Natural killer cell (primary cell): ENCODE results near the gene ANKRD13D. TPM values are rescaled to one million over a fixed set of nuclear protein-coding genes. Genes with fewer than 3 reads are reported as not detected.

ENCODE experiments used
- ATAC-seq, 3 donors: fragments of 150-1000 bp in 2 of 3; fragments of 200-7000 bp in 1 of 3; cut with Tn5 transposase; 1 replicate in 1 of 3; 2 replicates in 2 of 3; pipeline ENCODE4 v1.10.0; 2021; ENCODE audit warnings: mild to moderate bottlenecking in 2 of 3, moderate library complexity in 2 of 3
- DNase-seq, 2 donors: peaks; one replicate each; pipeline versions ENCODE4 v3.0.0 to v3.0.0-alpha.2; 2013 to 2021; ENCODE audit warnings: mixed read lengths in 1 of 2
- H3K27ac ChIP-seq: one replicate; pipeline ENCODE4 v1.5.1; 2013; ENCODE audit warnings: mild to moderate bottlenecking, low read length
- H3K27me3 ChIP-seq: one replicate; pipeline ENCODE4 v1.6.1; 2013; ENCODE audit warnings: low read length; ENCODE audit not compliant: control insufficient read depth, insufficient read depth
- H3K36me3 ChIP-seq: one replicate; pipeline ENCODE4 v1.6.1; 2013; ENCODE audit warnings: low read length; ENCODE audit not compliant: control insufficient read depth, insufficient read depth
- H3K4me1 ChIP-seq: one replicate; pipeline ENCODE4 v1.6.1; 2013; ENCODE audit warnings: low read length; ENCODE audit not compliant: control insufficient read depth, insufficient read depth
- H3K4me3 ChIP-seq: one replicate; pipeline ENCODE4 v1.5.1; 2013; ENCODE audit warnings: low read length
- H3K9me3 ChIP-seq: one replicate; pipeline ENCODE4 v1.6.1; 2013; ENCODE audit warnings: low read length; ENCODE audit not compliant: control insufficient read depth, insufficient read depth
- H3K27ac Mint-ChIP-seq, 2 donors: one replicate each; pipeline ENCODE4 v1.8.0; 2022; ENCODE audit warnings: mild to moderate bottlenecking in 2 of 2, mixed read lengths in 2 of 2, moderate library complexity in 1 of 2
- H3K27me3 Mint-ChIP-seq, 2 donors: one replicate each; pipeline ENCODE4 v1.8.0; 2022; ENCODE audit warnings: low read depth in 2 of 2, mixed read lengths in 2 of 2
- H3K36me3 Mint-ChIP-seq: one replicate; pipeline ENCODE4 v1.8.0; 2022; ENCODE audit warnings: mixed read lengths
- H3K4me1 Mint-ChIP-seq, 2 donors: one replicate each; pipeline ENCODE4 v1.8.0; 2022; ENCODE audit warnings: mixed read lengths in 2 of 2
- H3K4me3 Mint-ChIP-seq: one replicate; pipeline ENCODE4 v1.8.0; 2022; ENCODE audit warnings: mild to moderate bottlenecking, moderate library complexity, mixed read lengths
- H3K9me3 Mint-ChIP-seq, 2 donors: one replicate each; pipeline ENCODE4 v1.8.0; 2022; ENCODE audit warnings: mixed read lengths in 2 of 2
- WGBS: methylation state at CpG from one replicate; pipeline ENCODE4 v1.1.7; 2013; ENCODE audit warnings: missing lambda C conversion rate; ENCODE audit not compliant: insufficient coverage; 5-methylcytosine and 5-hydroxymethylcytosine counted together
- intact Hi-C: fragments of 100-400 bp; cut with micrococcal nuclease; formaldehyde crosslinking; loops from one replicate; pipeline ENCODE4 v1.14.2; 2022
- total RNA-seq, 4 donors: library from RNA; stranded (reverse); fragments of 120-200 nt in 1 of 4; gene quantifications; one replicate each; pipeline versions ENCODE4 v1.2.3 to v1.2.4, GENCODE V29; 2013 to 2022
- TF ChIP-seq, protein P1 (sequence below): fragments of 200-600 bp; IDR thresholded peaks from one replicate; pipeline ENCODE4 v1.8.0; 2022; ENCODE audit warnings: antibody characterized with exemption

Gene ANKRD13D
- total RNA-seq, 3 donors from 2014 or later (not counting 1 experiment from before 2014, with no cell fraction given): 212 to 316 (median 231) TPM

DNA sequence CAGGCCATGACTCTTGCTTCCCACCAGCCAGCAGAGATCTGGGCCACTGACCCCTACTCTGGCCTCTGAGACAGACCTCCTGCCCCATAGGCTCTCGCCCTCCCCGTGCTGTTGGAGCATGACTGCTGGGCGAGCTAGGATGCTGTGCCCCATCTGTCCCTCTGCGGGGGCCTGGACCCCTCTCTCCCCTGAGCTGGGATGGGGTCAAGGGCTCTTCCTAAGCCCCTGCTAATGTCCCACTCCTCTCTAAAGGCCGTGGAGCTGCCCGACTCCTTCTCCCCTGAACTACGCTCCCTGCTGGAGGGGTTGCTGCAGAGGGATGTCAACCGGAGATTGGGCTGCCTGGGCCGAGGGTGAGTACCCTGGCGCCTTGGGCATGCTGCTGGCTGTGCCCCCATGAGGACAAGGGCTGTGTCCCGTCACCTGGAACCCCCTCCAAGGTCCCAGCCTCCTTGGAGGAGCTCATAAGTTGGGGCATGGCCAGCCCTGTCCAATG, 6.2 kb upstream of the ANKRD13D start:
- 93% methylated on average over 11 of the region's 11 CpGs for WGBS
- H3K9me3 Mint-ChIP-seq: no peaks in the 10 kb centered on the region
- Histone ChIP-seq H3K27ac (peak overlapping the region; percentile 9), H3K4me3 (no peak overlapping the region), H3K9me3 (no peaks in the 10 kb centered on the region), H3K27me3 (no peaks in the 10 kb centered on the region), H3K4me1 (peaks cover 100% of the 10 kb centered on the region), H3K36me3 (peaks cover 89% of the 10 kb centered on the region)
- H3K4me1 Mint-ChIP-seq: peaks cover 35 to 50% of the 10 kb centered on the region in 2 donors
- no peak overlapping the region for H3K4me3 Mint-ChIP-seq
- no peaks in the 10 kb centered on the region for H3K27me3 Mint-ChIP-seq
- ATAC-seq: no peak
- peak overlapping the region in 1 of 2 donors; percentile 68 for H3K27ac Mint-ChIP-seq
- DNase-seq: no peak
- intact Hi-C loops: no loop called here
- no peaks in the 10 kb centered on the region for H3K36me3 Mint-ChIP-seq
- TF ChIP-seq, protein P1, sequence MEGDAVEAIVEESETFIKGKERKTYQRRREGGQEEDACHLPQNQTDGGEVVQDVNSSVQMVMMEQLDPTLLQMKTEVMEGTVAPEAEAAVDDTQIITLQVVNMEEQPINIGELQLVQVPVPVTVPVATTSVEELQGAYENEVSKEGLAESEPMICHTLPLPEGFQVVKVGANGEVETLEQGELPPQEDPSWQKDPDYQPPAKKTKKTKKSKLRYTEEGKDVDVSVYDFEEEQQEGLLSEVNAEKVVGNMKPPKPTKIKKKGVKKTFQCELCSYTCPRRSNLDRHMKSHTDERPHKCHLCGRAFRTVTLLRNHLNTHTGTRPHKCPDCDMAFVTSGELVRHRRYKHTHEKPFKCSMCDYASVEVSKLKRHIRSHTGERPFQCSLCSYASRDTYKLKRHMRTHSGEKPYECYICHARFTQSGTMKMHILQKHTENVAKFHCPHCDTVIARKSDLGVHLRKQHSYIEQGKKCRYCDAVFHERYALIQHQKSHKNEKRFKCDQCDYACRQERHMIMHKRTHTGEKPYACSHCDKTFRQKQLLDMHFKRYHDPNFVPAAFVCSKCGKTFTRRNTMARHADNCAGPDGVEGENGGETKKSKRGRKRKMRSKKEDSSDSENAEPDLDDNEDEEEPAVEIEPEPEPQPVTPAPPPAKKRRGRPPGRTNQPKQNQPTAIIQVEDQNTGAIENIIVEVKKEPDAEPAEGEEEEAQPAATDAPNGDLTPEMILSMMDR: no peak

DNA sequence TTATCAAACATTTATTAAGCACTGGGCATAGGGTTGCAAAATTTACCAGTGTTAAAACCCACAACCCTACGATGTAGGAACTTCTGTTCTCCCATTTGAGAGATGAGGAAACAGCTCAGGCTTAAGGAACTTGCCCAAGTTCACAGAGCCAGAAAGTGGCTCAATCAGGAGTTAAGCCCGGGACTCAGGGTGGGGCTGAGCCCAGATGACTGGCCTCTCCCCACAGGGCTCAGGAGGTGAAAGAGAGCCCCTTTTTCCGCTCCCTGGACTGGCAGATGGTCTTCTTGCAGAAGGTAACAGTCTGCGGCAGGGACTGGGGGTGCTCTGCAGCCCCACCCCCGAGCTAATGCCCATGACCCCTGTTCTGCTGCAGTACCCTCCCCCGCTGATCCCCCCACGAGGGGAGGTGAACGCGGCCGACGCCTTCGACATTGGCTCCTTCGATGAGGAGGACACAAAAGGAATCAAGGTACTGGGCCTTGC, 5.6 kb upstream of the ANKRD13D start:
- peaks cover 37 to 52% of the 10 kb centered on the region in 2 donors for H3K4me1 Mint-ChIP-seq
- TF ChIP-seq, protein P1: no peak
- peaks cover 99% of the 10 kb centered on the region for H3K4me1 ChIP-seq
- no peaks in the 10 kb centered on the region for H3K27me3 ChIP-seq
- H3K9me3 Mint-ChIP-seq: no peaks in the 10 kb centered on the region
- intact Hi-C loops: no loop called here
- peaks cover 83% of the 10 kb centered on the region for H3K36me3 ChIP-seq
- peak overlapping the region; percentile 27 to 68 for H3K27ac Mint-ChIP-seq
- H3K4me3 Mint-ChIP-seq: no peak overlapping the region
- 86% methylated on average over 13 of the region's 13 CpGs for WGBS
- DNase-seq: no peak
- no peak for ATAC-seq
- no peak overlapping the region for H3K4me3 ChIP-seq
- no peaks in the 10 kb centered on the region for H3K27me3 Mint-ChIP-seq
- H3K27ac ChIP-seq: peak overlapping the region; percentile 9
- H3K9me3 ChIP-seq: no peaks in the 10 kb centered on the region
- no peaks in the 10 kb centered on the region for H3K36me3 Mint-ChIP-seq

DNA sequence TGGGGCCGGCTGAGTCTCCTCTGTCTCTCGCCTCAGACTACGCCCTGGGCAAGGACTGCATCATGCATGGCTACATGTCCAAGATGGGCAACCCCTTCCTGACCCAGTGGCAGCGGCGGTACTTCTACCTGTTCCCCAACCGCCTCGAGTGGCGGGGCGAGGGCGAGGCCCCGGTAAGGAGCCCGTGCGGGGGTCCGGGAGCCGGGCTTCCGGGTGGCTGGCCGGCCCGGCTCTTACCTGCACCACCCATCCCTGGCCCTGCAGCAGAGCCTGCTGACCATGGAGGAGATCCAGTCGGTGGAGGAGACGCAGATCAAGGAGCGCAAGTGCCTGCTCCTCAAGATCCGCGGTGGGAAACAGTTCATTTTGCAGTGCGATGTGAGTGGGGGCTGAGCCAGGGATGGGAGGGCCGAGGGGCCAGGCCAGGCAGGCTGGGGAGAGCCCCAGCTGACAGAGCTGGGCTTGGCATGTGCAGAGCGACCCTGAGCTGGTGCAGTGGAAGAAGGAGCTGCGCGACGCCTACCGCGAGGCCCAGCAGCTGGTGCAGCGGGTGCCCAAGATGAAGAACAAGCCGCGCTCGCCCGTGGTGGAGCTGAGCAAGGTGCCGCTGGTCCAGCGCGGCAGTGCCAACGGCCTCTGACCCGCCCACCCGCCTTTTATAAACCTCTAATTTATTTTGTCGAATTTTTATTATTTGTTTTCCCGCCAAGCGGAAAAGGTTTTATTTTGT, 4.1 kb upstream of the ANKRD13D start:
- no peak overlapping the region for H3K4me3 Mint-ChIP-seq
- Histone ChIP-seq H3K4me3 (no peak overlapping the region), H3K27me3 (no peaks in the 10 kb centered on the region), H3K4me1 (peaks cover 91% of the 10 kb centered on the region), H3K9me3 (no peaks in the 10 kb centered on the region), H3K36me3 (peaks cover 69% of the 10 kb centered on the region), H3K27ac (peak overlapping the region; percentile 97)
- ATAC-seq (no peak), DNase-seq (peak in 1 of 2 donors; percentile 45)
- 89% methylated on average over 43 of the region's 45 CpGs for WGBS
- peak overlapping the region; percentile 68 to 100 for H3K27ac Mint-ChIP-seq
- H3K4me1 Mint-ChIP-seq: peaks cover 30 to 46% of the 10 kb centered on the region in 2 donors
- H3K27me3 Mint-ChIP-seq: no peaks in the 10 kb centered on the region
- no peaks in the 10 kb centered on the region for H3K36me3 Mint-ChIP-seq
- intact Hi-C loops: loop anchor here (5.0 kb wide), 2 partner anchors 33 to 87 kb away; partner anchors contain the start of gene CLCF1
- H3K9me3 Mint-ChIP-seq: no peaks in the 10 kb centered on the region
- TF ChIP-seq, protein P1: no peak
